Fibroblast of lung (primary cell): Measurements from ENCODE around the gene CGRRF1.

Experiments used
- EZH2 ChIP-seq: IDR thresholded peaks from 2 replicates; pipeline ENCODE4 v1.5.1; 2012; ENCODE audit warnings: low read length, control low read depth, mild to moderate bottlenecking; ENCODE audit errors: missing control alignments
- TF ChIP-seq, protein P1 (sequence below), 2 donors: IDR thresholded peaks in 1 of 2; conservative IDR thresholded peaks in 1 of 2; 1 replicate in 1 of 2; 2 replicates in 1 of 2; pipeline ENCODE4 v1.5.1; 2011 to 2012; ENCODE audit warnings: low read length in 2 of 2, control low read depth in 1 of 2, inconsistent platforms in 1 of 2, low read depth in 1 of 2, mild to moderate bottlenecking in 1 of 2

DNA sequence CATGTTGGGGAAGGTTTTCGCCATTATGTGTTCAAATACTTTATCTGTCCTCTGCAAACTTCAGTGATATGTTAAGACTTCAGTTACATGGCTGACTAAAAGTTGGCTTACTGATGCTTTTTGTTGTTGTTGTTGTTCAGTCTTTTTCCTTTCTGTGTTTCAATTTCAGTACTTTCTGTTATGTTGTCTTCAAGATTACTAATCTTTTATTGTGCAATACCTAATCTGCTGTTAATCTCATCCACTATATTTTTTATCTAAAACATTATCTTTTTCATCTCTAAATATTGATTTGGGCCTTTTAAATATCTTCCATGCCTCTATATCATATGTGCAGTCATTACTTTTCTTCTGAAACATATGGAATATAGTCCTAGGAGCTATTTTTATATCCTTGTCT, 7.0 kb downstream of the CGRRF1 start:
- TF ChIP-seq, protein P1, sequence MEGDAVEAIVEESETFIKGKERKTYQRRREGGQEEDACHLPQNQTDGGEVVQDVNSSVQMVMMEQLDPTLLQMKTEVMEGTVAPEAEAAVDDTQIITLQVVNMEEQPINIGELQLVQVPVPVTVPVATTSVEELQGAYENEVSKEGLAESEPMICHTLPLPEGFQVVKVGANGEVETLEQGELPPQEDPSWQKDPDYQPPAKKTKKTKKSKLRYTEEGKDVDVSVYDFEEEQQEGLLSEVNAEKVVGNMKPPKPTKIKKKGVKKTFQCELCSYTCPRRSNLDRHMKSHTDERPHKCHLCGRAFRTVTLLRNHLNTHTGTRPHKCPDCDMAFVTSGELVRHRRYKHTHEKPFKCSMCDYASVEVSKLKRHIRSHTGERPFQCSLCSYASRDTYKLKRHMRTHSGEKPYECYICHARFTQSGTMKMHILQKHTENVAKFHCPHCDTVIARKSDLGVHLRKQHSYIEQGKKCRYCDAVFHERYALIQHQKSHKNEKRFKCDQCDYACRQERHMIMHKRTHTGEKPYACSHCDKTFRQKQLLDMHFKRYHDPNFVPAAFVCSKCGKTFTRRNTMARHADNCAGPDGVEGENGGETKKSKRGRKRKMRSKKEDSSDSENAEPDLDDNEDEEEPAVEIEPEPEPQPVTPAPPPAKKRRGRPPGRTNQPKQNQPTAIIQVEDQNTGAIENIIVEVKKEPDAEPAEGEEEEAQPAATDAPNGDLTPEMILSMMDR (conservative IDR thresholded peaks at IDR 0.05 in 1 of 2, IDR thresholded peaks at IDR 0.05 in 1 of 2; ENCODE audit: low read depth in 1 of 2, low read length in 2 of 2): no peak
- no peak for TF ChIP-seq EZH2
